Suprapubic skin (tissue), 4 donors: ENCODE results near the gene SRXN1.

Experiments
- EP300 ChIP-seq: sonication (generic); formaldehyde crosslinking; IDR thresholded peaks from one replicate; pipeline ENCODE4 v1.6.1; 2017; ENCODE audit warnings: antibody characterized with exemption
- POLR2A ChIP-seq, 2 donors: fragments of 450-650 bp; IDR thresholded peaks; one replicate each; pipeline ENCODE4 v1.6.1; 2017; ENCODE audit warnings: antibody characterized with exemption in 2 of 2, mild to moderate bottlenecking in 2 of 2, moderate library complexity in 2 of 2
- POLR2AphosphoS5 ChIP-seq, 3 donors: sonication (generic); formaldehyde crosslinking; IDR thresholded peaks; one replicate each; pipeline ENCODE4 v1.6.1; 2017; ENCODE audit warnings: antibody characterized with exemption in 3 of 3
- TF ChIP-seq, protein P1 (sequence below), 2 donors: fragments of 200-600 bp in 1 of 2; fragments of 450-650 bp in 1 of 2; sonication (generic) in 1 of 2; IDR thresholded peaks; one replicate each; pipeline ENCODE4 v1.5.1; 2016 to 2019; ENCODE audit warnings: antibody characterized with exemption in 2 of 2, mild to moderate bottlenecking in 1 of 2, moderate library complexity in 1 of 2

DNA sequence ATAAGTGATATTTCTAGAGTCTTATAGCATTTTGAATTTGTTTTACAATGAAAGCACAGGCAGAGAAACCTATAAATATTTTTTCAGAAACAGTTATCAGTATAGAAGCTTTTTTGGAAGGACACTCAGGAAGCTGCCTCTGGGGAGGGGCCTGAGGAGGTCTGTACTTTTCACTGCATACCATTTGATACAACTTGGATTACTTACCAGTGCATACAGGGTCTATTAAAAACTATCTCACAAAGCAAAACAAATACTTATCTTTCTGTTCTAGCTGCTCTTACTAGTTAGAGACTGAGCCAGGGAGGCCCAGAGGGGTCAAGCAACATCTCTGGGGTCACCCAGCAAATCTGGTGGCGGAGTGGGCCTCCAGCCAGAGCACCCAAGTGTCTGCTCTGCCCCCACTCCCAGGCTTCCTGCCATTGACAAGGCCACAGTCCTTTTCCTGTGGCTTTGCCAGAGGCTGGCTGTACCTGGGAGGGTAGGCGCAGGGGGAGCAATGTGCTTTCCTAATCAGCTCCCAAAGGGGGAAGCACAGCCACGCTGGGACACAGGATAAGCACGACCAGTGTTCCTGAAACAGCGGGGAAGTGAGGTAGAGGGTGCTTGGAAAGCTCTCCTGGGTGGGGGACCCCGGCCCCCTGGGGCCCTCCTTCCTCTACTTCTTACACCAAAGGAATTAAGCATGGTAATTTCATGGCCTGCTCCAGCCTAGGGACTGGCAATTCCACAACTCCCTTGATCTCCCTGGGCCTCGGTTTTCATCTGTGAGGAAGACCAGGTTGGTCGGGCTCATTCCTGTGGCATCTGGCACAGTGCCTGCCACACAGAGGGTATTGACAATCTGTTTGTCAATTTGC lies 50.7 kb downstream of the SRXN1 start:
- TF ChIP-seq, protein P1, sequence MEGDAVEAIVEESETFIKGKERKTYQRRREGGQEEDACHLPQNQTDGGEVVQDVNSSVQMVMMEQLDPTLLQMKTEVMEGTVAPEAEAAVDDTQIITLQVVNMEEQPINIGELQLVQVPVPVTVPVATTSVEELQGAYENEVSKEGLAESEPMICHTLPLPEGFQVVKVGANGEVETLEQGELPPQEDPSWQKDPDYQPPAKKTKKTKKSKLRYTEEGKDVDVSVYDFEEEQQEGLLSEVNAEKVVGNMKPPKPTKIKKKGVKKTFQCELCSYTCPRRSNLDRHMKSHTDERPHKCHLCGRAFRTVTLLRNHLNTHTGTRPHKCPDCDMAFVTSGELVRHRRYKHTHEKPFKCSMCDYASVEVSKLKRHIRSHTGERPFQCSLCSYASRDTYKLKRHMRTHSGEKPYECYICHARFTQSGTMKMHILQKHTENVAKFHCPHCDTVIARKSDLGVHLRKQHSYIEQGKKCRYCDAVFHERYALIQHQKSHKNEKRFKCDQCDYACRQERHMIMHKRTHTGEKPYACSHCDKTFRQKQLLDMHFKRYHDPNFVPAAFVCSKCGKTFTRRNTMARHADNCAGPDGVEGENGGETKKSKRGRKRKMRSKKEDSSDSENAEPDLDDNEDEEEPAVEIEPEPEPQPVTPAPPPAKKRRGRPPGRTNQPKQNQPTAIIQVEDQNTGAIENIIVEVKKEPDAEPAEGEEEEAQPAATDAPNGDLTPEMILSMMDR (IDR thresholded peaks at IDR 0.05), result no peak
- no peak for TF ChIP-seq POLR2A (IDR thresholded peaks at IDR 0.05)
- no peak for TF ChIP-seq EP300
- no peak for TF ChIP-seq POLR2AphosphoS5 (IDR thresholded peaks at IDR 0.05)
